T-helper 22 cell (primary cell): Measurements from ENCODE around the gene ACTN2.

Experiments used
- DNase-seq: peaks from one replicate; pipeline ENCODE4 v3.0.0-alpha.2; 2020; ENCODE audit warnings: low read depth

ACTN2 gene

DNA sequence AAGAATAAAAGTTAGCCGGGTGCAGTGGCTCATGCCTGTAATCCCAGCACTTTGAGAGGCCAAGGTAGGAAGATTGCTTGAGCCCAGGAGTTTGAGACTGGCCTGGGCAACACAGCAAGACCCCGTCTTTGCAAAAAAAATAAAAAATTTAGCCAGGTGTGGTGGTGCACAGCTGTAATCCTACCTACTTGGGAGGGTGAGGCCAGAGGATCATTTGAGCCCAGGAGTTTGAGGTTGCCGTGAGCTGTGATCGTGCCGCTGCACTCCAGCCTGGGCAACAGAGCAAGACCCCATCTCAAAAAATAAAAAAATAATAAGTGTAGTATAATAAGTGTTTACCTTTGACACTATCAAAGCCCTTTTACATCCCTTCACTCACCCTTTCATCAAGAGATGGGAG lies 5.0 kb downstream of the ACTN2 start:
- no peak for DNase-seq

- DNase-seq = no peak
These were observed 5.8 kb downstream of the ACTN2 start for GRCh38 chr1:236692128-236692527.

DNA sequence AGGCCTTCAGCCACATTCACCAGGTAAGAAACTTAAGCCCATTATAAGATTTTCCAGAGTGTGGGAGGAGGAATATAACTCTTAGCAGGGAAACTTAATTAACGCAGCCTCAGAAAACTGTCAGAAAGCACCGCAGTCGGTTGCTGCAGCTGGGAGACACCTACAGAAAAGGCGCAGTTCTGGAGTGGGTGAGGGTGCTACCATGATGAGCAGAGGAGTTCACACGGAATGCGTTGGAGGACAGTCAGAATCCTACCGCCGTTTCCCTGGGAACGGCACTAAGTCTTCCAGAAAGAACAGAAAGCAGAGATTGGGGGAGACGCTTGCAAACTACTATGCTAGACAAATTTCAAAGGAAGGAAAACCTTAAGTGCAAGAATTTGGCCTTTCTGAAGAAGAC lies 6.4 kb downstream of the ACTN2 start:
- DNase-seq = no peak

DNA sequence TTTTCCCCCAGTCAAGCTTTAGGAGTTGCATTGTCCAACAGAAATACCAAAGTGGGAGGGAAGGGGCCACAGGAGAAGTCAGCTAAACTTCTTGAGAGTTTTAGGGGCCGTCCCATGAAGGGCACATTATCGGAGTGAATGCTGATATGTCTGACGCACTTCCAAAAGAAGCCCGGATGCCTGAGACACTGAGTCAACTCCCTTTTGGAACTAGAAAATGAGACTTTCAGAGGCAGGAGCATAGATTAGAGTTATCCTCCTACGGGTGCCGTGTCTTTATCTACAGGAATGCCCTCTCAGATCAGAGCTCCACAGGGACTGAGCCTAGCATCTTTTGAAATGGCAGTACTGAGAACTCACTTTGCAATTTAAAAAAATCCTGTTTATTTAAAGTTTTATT lies 13.1 kb downstream of the ACTN2 start:
- no peak for DNase-seq

DNA sequence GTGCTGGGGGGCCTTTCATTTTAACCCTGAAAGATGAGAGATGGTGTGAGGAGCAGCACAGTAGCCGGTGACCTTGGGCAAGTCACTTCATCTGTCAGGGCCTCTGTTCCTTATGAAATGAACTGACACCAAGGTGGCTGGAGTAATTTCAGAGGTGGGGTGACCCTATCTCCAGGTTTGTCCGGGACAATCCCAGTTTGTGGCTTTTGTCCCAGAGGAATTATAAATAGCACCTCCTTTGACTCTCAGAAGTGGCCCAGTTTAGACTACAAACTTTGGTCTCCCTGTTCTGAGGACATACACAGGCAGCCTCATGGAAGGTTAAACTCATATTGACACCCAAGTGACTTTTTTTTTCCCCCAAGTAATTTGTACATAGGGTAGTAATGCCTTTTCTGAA lies 14.6 kb downstream of the ACTN2 start:
- no peak for DNase-seq

- DNase-seq = no peak
These were observed 15.5 kb downstream of the ACTN2 start for GRCh38 chr1:236701782-236702181.

- DNase-seq = no peak
These were observed 16.6 kb downstream of the ACTN2 start for GRCh38 chr1:236702791-236703394.

- DNase-seq = no peak
These were observed 19.5 kb downstream of the ACTN2 start for GRCh38 chr1:236705771-236706170.

GRCh38 chr1:236706183-236706582 lies 19.9 kb downstream of the ACTN2 start:
- no peak for DNase-seq

GRCh38 chr1:236710328-236710892 lies 24.1 kb downstream of the ACTN2 start:
- no peak for DNase-seq

DNA sequence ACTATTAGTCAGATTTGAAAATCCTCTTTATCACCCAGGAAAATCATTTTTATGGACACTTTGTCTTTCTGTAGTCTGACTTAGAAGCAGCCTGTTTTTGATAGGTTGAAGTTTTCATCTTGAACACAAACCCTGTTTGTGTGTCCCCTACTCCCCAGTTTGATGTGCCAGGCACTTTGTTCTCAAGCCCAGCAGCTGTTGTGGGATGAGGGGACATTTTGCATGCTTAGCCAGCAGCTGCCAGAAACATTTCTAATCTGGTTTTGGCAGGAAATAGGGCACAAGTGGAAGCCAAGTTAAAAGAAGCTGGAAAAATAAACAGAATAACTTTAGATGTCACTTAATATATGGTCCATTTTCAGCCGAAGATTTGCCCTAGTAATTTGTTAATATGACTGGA lies 29.9 kb downstream of the ACTN2 start:
- no peak for DNase-seq

- no peak for DNase-seq
These were observed 31.5 kb downstream of the ACTN2 start for GRCh38 chr1:236717811-236718210.

GRCh38 chr1:236718328-236718727 lies 32.0 kb downstream of the ACTN2 start:
- DNase-seq = no peak

DNA sequence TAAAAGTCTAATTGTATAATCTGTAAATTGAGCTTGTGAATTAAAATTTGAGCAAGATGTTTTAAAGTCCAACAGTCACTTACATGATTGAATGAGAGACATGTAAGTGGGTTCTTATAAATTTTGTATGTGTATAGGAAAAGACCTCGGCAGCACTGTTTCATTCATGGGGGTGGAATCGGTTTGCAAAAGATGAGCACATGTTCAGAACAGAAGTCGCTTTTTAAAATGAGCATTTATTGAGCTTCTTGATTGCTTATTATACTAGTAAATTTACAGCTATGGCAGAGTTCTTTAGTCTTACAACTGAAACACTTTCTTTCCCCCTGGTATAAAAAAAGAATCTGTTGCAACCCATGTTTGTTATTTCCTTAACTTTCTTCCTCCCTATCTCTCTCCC lies 33.9 kb downstream of the ACTN2 start:
- DNase-seq = no peak

DNA sequence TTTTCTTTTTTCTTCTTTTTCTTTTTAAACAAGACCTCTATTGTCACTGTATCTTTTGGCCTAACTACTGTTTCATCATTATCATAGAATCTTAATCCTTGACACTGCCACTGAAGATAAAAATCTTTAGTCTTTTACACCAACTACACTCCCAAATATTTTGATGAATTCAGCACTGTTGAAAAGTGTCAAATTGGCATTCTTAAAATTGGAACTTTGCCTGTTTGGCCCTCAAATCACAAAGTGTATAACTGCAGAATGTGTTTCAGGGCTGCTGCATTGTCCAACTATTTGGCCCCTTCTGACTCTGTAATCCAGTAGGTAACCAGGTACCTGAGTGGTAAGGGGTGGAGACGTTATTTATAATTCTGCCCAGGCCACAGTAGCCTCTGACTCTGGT lies 34.3 kb downstream of the ACTN2 start:
- no peak for DNase-seq

- DNase-seq = no peak
These were observed 37.8 kb downstream of the ACTN2 start for GRCh38 chr1:236724049-236724448.

DNA sequence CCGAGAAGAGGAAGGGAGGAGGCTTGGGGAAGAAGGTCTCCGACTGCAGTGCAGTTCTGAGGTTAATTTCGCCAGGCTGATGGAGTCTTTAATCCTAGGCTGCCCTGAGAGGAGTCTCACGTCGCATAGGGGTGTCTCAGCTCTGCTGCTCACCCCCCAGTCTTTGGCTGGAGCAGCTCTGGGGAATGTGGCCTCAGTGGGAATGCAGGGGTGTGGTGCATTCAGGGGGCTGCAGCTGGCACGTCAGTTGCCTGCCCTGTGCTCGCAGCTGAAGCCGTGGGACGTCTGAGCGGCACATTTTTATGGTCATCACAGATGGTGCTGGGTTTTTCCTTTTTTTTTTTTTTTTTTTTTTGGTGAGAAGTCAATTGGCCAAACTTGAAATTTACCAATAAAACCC lies 38.2 kb downstream of the ACTN2 start:
- DNase-seq = no peak

DNA sequence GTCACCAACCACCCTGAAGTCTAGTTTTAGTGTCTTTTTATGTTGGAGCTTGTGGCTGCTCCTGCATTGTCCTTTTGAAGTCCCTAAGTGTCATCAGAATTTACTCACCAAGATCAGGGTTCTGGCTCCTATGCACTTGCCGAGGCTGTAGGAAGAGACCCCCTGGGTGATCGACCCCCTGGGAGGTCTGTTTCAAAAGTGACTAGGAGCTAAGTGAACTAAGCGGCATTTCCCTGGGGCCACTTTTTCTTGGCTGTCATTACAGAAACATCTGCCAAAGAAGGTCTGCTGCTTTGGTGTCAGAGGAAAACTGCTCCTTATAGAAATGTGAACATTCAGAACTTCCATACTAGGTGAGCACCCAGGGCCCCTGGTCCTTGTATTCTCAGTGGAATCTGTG lies 39.4 kb downstream of the ACTN2 start:
- no peak for DNase-seq

GRCh38 chr1:236727521-236727920 lies 41.2 kb downstream of the ACTN2 start:
- no peak for DNase-seq

DNA sequence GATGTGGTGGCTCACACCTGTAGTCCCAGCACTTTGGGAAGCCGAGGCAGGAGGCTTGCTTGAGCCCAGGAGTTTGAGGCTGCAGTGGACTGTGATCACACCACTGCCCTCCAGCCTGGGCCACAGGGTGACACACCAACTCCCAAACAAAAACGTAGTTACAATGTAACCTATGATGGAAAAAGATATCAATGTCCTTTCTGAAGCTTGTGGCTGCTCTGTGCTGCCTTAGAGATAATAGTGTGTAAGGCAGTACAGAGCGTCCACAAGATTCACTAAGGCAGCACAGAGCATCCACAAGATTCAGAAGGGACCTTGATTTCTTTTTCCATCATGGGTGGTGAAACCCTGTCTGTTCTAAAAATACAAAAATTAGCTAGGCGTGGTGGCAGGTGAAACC lies 42.5 kb downstream of the ACTN2 start:
- no peak for DNase-seq

DNA sequence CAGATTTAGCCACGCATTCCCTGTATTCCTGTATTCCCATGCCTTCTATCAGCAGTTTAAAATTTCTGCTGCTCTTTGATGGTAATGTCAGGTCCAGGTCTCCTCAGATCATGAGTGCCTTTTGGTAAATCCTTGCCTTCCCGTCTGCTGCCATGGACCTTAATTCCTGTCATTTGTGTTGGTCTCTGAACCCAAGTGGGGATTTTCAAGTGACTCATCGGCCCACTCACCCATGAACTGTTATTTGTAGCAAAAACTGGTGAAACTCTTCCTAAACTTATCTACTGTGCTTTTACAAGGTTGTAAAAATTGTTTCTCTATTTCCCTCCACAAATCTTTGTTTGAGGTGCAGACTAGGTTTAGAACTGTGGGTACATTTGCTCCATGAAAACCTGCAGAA lies 47.4 kb downstream of the ACTN2 start:
- DNase-seq = no peak

- no peak for DNase-seq
These were observed 48.0 kb downstream of the ACTN2 start for GRCh38 chr1:236734141-236734765.

- DNase-seq = no peak
These were observed 50.5 kb downstream of the ACTN2 start for GRCh38 chr1:236736761-236737160.

- DNase-seq = no peak
These were observed 55.5 kb downstream of the ACTN2 start for GRCh38 chr1:236741753-236742152.
